ENCODE measurements around the gene MRPS22.
A peak's percentile ranks its signal among the peaks of the same experiment; 100 is the strongest.
"Not testable (repeated sequence)": the region's sequence is repeated elsewhere in the genome, so short reads cannot be mapped to it uniquely, and the experiment has no call there.

Gene MRPS22

GRCh38 chr3:139326707-139327106, 17.1 kb upstream of the MRPS22 start:
- DNase-seq: no peak
- Histone ChIP-seq H3K36me3 (no peaks in the 10 kb centered on the region), H3K4me3 (ENCODE audit: low read depth, low read length) (no peak overlapping the region), H3K27me3 (peaks cover 15% of the 10 kb centered on the region), H3K9me3 (no peaks in the 10 kb centered on the region), H3K4me1 (no peaks in the 10 kb centered on the region)
- no peak for TF ChIP-seq CTCF (IDR thresholded peaks at IDR 0.05; ENCODE audit: low read depth, low read length)

- H3K36me3 ChIP-seq: no peaks in the 10 kb centered on the region
- H3K27me3 ChIP-seq: peaks cover 21% of the 10 kb centered on the region
- no peaks in the 10 kb centered on the region for H3K4me1 ChIP-seq
- no peak for DNase-seq
- H3K4me3 ChIP-seq (ENCODE audit: low read depth, low read length): no peak overlapping the region
- no peaks in the 10 kb centered on the region for H3K9me3 ChIP-seq
- no peak for TF ChIP-seq CTCF (IDR thresholded peaks at IDR 0.05; ENCODE audit: low read depth, low read length)
These were observed 16.6 kb upstream of the MRPS22 start for GRCh38 chr3:139327231-139327630.

GRCh38 chr3:139327861-139328260, 16.0 kb upstream of the MRPS22 start:
- Histone ChIP-seq H3K9me3 (no peaks in the 10 kb centered on the region), H3K36me3 (no peaks in the 10 kb centered on the region), H3K27me3 (peaks cover 27% of the 10 kb centered on the region), H3K4me1 (no peaks in the 10 kb centered on the region), H3K4me3 (ENCODE audit: low read depth, low read length) (no peak overlapping the region)
- no peak for DNase-seq
- TF ChIP-seq CTCF (IDR thresholded peaks at IDR 0.05; ENCODE audit: low read depth, low read length): no peak

- DNase-seq: no peak
- H3K36me3 ChIP-seq: no peaks in the 10 kb centered on the region
- H3K9me3 ChIP-seq: no peaks in the 10 kb centered on the region
- H3K27me3 ChIP-seq: peaks cover 30% of the 10 kb centered on the region
- TF ChIP-seq CTCF (IDR thresholded peaks at IDR 0.05; ENCODE audit: low read depth, low read length): no peak
- no peak overlapping the region for H3K4me3 ChIP-seq (ENCODE audit: low read depth, low read length)
- H3K4me1 ChIP-seq: no peaks in the 10 kb centered on the region
These were observed 15.5 kb upstream of the MRPS22 start for GRCh38 chr3:139328356-139328755.

- Histone ChIP-seq H3K36me3 (no peaks in the 10 kb centered on the region), H3K4me3 (ENCODE audit: low read depth, low read length) (peak overlapping the region; percentile 38; the same call in 1 of the 2 replicates), H3K27me3 (peaks cover 35% of the 10 kb centered on the region), H3K9me3 (no peaks in the 10 kb centered on the region), H3K4me1 (no peaks in the 10 kb centered on the region)
- peak; percentile 92 for DNase-seq
- TF ChIP-seq CTCF (IDR thresholded peaks at IDR 0.05; ENCODE audit: low read depth, low read length): peak; percentile 99
These were observed 14.4 kb upstream of the MRPS22 start for GRCh38 chr3:139329364-139329850.

GRCh38 chr3:139332092-139332491, 11.7 kb upstream of the MRPS22 start:
- no peak overlapping the region for H3K4me3 ChIP-seq (ENCODE audit: low read depth, low read length)
- no peak for DNase-seq
- H3K27me3 ChIP-seq: peaks cover 38% of the 10 kb centered on the region
- H3K4me1 ChIP-seq: no peaks in the 10 kb centered on the region
- TF ChIP-seq CTCF (IDR thresholded peaks at IDR 0.05; ENCODE audit: low read depth, low read length): no peak
- H3K36me3 ChIP-seq: no peaks in the 10 kb centered on the region
- no peaks in the 10 kb centered on the region for H3K9me3 ChIP-seq

- not testable (repeated sequence) for H3K4me1 ChIP-seq; DNase-seq; H3K9me3 ChIP-seq; H3K4me3 ChIP-seq (ENCODE audit: low read depth, low read length); H3K36me3 ChIP-seq
- H3K27me3 ChIP-seq: peaks cover 38% of the 10 kb centered on the region
These were observed 9.1 kb upstream of the MRPS22 start for GRCh38 chr3:139334675-139335074.
